Kidney (tissue), 14 donors: ENCODE results near the gene APOH. TPM values are rescaled to one million over a fixed set of nuclear protein-coding genes. Genes with fewer than 3 reads are reported as not detected.

Experiments
- DNase-seq, 5 donors: peaks; one replicate each; pipeline ENCODE4 v3.0.0-alpha.2; 2013 to 2020
- FAIRE-seq: peaks from 2 replicates; lab custom pipeline; 2012; peaks lifted over from hg19 to GRCh38; lab: Jason Lieb, UNC
- H3K27ac ChIP-seq, 2 donors: one replicate each; pipeline ENCODE4 v1.7.0; 2013; ENCODE audit warnings: low read depth in 2 of 2, low read length in 2 of 2, inconsistent platforms in 1 of 2
- H3K27me3 ChIP-seq: one replicate; pipeline ENCODE4 v1.7.1; 2013; ENCODE audit warnings: low read length, inconsistent platforms; ENCODE audit not compliant: control insufficient read depth, insufficient read depth
- H3K36me3 ChIP-seq, 3 donors: one replicate each; pipeline versions ENCODE4 v1.7.0 to v1.7.1; 2013; ENCODE audit warnings: low read length in 3 of 3, control low read depth in 1 of 3, inconsistent platforms in 1 of 3; ENCODE audit not compliant: insufficient read depth in 3 of 3, control insufficient read depth in 2 of 3
- H3K4me1 ChIP-seq, 3 donors: one replicate each; pipeline versions ENCODE4 v1.7.0 to v1.7.1; 2013; ENCODE audit warnings: low read length in 3 of 3, inconsistent platforms in 1 of 3, low read depth in 1 of 3; ENCODE audit not compliant: control insufficient read depth in 2 of 3, insufficient read depth in 2 of 3
- H3K4me3 ChIP-seq, 3 donors: one replicate each; pipeline versions ENCODE4 v1.7.0 to v1.8.1; 2013; ENCODE audit warnings: low read length in 3 of 3, control low read depth in 1 of 3, inconsistent platforms in 1 of 3
- H3K9ac ChIP-seq, 3 donors: one replicate each; pipeline versions ENCODE4 v1.7.0 to v1.7.1; 2013; ENCODE audit warnings: low read length in 3 of 3, control low read depth in 1 of 3, inconsistent platforms in 1 of 3
- H3K9me3 ChIP-seq, 3 donors: one replicate each; pipeline versions ENCODE4 v1.7.0 to v1.7.1; 2013; ENCODE audit warnings: low read length in 3 of 3, control low read depth in 1 of 3, inconsistent platforms in 1 of 3; ENCODE audit not compliant: control insufficient read depth in 2 of 3, insufficient read depth in 1 of 3
- intact Hi-C: fragments of 100-400 bp; cut with DNase I; formaldehyde crosslinking; loops from one replicate; pipeline ENCODE4 v1.11.1; 2022
- polyA plus RNA-seq: library from polyadenylated mRNA; stranded (reverse); fragments of 350-450 nt; fragmentation: Illumina TruSeq; extraction: RNeasy Lipid Tissue Mini Kit (QIAGEN cat#74804); gene quantifications from one replicate; pipeline ENCODE4 v1.2.3, GENCODE V29; 2014; ENCODE audit warnings: low read depth, low replicate concordance; ENCODE audit not compliant: insufficient read depth
- total RNA-seq: library from RNA; stranded (reverse); fragmentation: NEBNext Ultra II Directional; extraction: Animal tissue kit (Norgen Biotek cat#: 25700); gene quantifications from one replicate; pipeline ENCODE4 v1.2.1, GENCODE V29; 2021
- TF ChIP-seq, protein P1 (sequence below): IDR thresholded peaks from 3 replicates; pipeline ENCODE4 v1.5.1; 2012; ENCODE audit warnings: mild to moderate bottlenecking, moderate library complexity, borderline replicate concordance; ENCODE audit not compliant: insufficient read depth; ENCODE audit errors: extremely low read depth
- donor health status: control.
- donor health status: control.
- donor health status: control.
- donor health status: control.
- donor health status: control.
- donor health status: DM: yes; HTN: yes; CAD: no.
- donor health status: Normal renal cell carcinoma (clear cell type).

Gene APOH
- total and polyA plus RNA-seq, 2 donors from 2014 or later, result 13.5 TPM; not detected in 1

DNA sequence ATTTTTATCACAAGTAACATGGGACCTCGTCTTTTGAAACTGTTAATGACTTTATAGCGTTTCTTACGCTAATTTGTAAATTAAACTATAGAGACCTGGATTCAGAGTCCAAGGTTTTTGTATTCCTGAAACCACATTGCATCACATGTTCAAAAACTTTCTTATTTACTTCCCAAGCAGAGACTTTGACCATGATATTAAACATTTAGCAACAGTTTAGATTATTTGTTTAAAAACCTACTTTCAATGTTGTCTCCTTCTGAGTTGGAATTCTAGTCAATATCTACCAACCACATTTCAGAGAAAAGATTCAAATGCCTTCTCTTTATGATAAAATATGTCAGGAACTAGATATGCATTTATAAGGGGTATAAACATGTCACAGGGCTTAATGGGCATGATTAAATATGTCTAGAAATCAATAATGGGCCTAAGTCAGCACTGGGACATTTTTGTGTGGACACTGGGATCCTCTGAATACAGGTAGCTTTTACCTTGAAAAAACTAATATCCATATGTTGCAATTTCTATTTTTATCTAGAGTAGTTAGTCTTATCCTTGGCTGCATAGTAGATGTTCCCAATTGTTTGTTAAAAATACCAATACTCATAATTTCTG lies 6.3 kb upstream of the APOH start:
- TF ChIP-seq, protein P1, sequence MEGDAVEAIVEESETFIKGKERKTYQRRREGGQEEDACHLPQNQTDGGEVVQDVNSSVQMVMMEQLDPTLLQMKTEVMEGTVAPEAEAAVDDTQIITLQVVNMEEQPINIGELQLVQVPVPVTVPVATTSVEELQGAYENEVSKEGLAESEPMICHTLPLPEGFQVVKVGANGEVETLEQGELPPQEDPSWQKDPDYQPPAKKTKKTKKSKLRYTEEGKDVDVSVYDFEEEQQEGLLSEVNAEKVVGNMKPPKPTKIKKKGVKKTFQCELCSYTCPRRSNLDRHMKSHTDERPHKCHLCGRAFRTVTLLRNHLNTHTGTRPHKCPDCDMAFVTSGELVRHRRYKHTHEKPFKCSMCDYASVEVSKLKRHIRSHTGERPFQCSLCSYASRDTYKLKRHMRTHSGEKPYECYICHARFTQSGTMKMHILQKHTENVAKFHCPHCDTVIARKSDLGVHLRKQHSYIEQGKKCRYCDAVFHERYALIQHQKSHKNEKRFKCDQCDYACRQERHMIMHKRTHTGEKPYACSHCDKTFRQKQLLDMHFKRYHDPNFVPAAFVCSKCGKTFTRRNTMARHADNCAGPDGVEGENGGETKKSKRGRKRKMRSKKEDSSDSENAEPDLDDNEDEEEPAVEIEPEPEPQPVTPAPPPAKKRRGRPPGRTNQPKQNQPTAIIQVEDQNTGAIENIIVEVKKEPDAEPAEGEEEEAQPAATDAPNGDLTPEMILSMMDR, result no peak
- H3K4me1 ChIP-seq, result no peaks in the 10 kb centered on the region
- intact Hi-C loops, result no loop called here

DNA sequence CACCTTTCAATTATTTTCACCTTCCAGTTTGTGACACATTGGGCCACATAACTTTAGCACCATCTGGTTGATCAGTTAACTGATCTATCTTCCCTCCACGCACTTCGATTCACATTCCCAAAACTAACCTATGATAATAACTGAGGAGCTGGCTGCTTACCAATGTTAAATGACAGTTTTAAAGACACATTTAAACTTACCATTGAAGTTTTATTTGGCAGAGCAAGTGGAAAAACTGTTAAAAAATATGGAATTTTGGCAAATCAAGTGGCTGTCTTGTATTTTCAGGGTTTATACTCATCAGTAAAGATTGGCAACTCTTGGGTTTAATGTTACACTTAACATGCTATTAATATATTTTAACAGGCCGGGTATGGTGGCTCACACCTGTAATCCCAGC lies 5.4 kb upstream of the APOH start:
- H3K27me3 ChIP-seq, result no peaks in the 10 kb centered on the region
- TF ChIP-seq, protein P1, result no peak
- H3K9ac ChIP-seq, result no peak overlapping the region
- no peak overlapping the region for H3K4me3 ChIP-seq
- H3K27ac ChIP-seq, result no peak overlapping the region
- no peaks in the 10 kb centered on the region for H3K9me3 ChIP-seq
- H3K36me3 ChIP-seq, result no peaks in the 10 kb centered on the region
- FAIRE-seq, result no peak
- intact Hi-C loops, result no loop called here
- H3K4me1 ChIP-seq, result peaks cover 0 to 2% (median 0%) of the 10 kb centered on the region in 3 donors
- DNase-seq, result no peak

More for the DNA sequence above, 6.3 kb upstream of the APOH start:
- H3K9ac ChIP-seq, result no peak overlapping the region
- DNase-seq (no peak), FAIRE-seq (no peak)
- no peak overlapping the region for H3K27ac ChIP-seq
- no peaks in the 10 kb centered on the region for H3K9me3 ChIP-seq
- H3K4me3 ChIP-seq, result no peak overlapping the region
- H3K27me3 ChIP-seq, result no peaks in the 10 kb centered on the region
- H3K36me3 ChIP-seq, result no peaks in the 10 kb centered on the region

DNA sequence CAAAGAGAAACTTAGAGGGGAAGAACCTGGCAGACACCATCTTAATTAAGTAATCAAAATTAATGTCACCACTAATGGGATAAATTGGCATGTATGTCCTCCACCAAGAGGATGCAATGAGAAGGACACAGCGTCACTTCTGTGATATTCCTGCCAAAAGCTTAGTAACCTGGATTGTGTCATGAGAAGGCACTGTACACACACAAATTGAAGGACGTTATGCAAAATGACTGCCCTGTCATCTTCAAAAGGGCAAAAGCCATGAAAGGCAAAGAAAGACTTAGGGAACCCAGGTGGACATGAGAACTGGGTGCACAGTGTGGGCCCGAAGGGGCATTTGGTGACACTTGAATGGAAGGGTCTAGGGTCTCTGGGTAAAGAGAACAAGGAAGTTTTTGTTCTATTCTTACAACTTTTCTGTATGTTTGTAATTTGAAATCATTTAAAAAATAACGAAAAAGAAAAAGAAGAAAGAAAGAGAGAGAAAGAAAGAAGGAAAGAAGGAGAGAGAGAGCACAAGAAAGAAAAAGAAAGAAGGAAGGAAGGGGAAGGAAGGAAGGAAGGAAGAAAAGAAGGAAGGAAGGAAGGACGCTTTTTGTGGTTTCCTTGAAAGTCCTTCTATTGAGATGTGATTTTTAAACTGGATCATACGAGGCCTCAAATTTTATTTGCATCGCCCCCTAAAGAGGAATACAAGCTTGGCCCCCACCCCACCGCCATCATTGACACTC lies 4.0 kb upstream of the APOH start:
- intact Hi-C loops, result no loop called here
- H3K4me3 ChIP-seq, result no peak overlapping the region
- DNase-seq (no peak), FAIRE-seq (no peak)
- no peak overlapping the region for H3K27ac ChIP-seq
- TF ChIP-seq, protein P1, result no peak
- H3K27me3 ChIP-seq, result no peaks in the 10 kb centered on the region
- H3K9me3 ChIP-seq, result no peaks in the 10 kb centered on the region
- no peaks in the 10 kb centered on the region for H3K36me3 ChIP-seq
- H3K4me1 ChIP-seq, result peaks cover 0 to 2% (median 0%) of the 10 kb centered on the region in 3 donors
- no peak overlapping the region for H3K9ac ChIP-seq
